HG03103 (cell line): Measurements from ENCODE around the gene USP15.
"Not testable (repeated sequence)": the region's sequence is repeated elsewhere in the genome, so short reads cannot be mapped to it uniquely, and the experiment has no call there.

Experiments used
- ATAC-seq: cut with Tn5 transposase; IDR thresholded peaks from one replicate; pipeline ENCODE4 v1.9.1; 2021; ENCODE audit warnings: low read depth; ENCODE audit not compliant: unreplicated experiment

The USP15 gene

GRCh38 chr12:62363506-62363905 lies 103.3 kb downstream of the USP15 start:
- no peak for ATAC-seq

- ATAC-seq = not testable (repeated sequence)
Observed at GRCh38 chr12:62364697-62365096, 104.5 kb downstream of the USP15 start.

GRCh38 chr12:62365846-62366245 lies 105.6 kb downstream of the USP15 start:
- not testable (repeated sequence) for ATAC-seq

GRCh38 chr12:62368430-62369223 lies 108.4 kb downstream of the USP15 start:
- ATAC-seq = not testable (repeated sequence)

GRCh38 chr12:62370189-62370588 lies 110.0 kb downstream of the USP15 start:
- ATAC-seq = no peak

- ATAC-seq = no peak
Observed at GRCh38 chr12:62371661-62372060, 111.5 kb downstream of the USP15 start.

- ATAC-seq = no peak
Observed at GRCh38 chr12:62372134-62372533, 111.9 kb downstream of the USP15 start.

- ATAC-seq = no peak
Observed at GRCh38 chr12:62372825-62373224, 112.6 kb downstream of the USP15 start.

GRCh38 chr12:62375603-62376002 lies 115.4 kb downstream of the USP15 start:
- ATAC-seq = no peak

- ATAC-seq = no peak
Observed at GRCh38 chr12:62379026-62379722, 119.0 kb downstream of the USP15 start.

- ATAC-seq = no peak
Observed at GRCh38 chr12:62379723-62380045, 119.5 kb downstream of the USP15 start.

- no peak for ATAC-seq
Observed at GRCh38 chr12:62382526-62382925, 122.3 kb downstream of the USP15 start.

GRCh38 chr12:62396750-62397149 lies 136.5 kb downstream of the USP15 start:
- no peak for ATAC-seq

GRCh38 chr12:62400135-62400534 lies 139.9 kb downstream of the USP15 start:
- ATAC-seq = no peak

GRCh38 chr12:62401631-62402030 lies 141.4 kb downstream of the USP15 start:
- ATAC-seq = no peak

GRCh38 chr12:62403031-62403430 lies 142.8 kb downstream of the USP15 start:
- no peak for ATAC-seq

GRCh38 chr12:62407587-62407986 lies 147.4 kb downstream of the USP15 start:
- ATAC-seq = no peak

GRCh38 chr12:62409068-62409467 lies 148.9 kb downstream of the USP15 start:
- no peak for ATAC-seq

GRCh38 chr12:62414180-62414579 lies 154.0 kb downstream of the USP15 start:
- no peak for ATAC-seq

- no peak for ATAC-seq
Observed at GRCh38 chr12:62426089-62426488, 165.9 kb downstream of the USP15 start.

GRCh38 chr12:62429457-62429856 lies 169.3 kb downstream of the USP15 start:
- no peak for ATAC-seq
